Activated naive CD4-positive, alpha-beta T cell treated with anti-CD3 and anti-CD28 coated beads, Interleukin-2, amount 50 U/mL, for 72 hours (primary cell): ENCODE results near the gene ARHGAP18. TPM values are rescaled to one million over a fixed set of nuclear protein-coding genes. Genes with fewer than 3 reads are reported as not detected.
"Not testable (repeated sequence)": the region's sequence is repeated elsewhere in the genome, so short reads cannot be mapped to it uniquely, and the experiment has no call there.

Experiments
- ATAC-seq, 2 donors: fragments of 150-1000 bp; cut with Tn5 transposase; 2 replicates each; pipeline ENCODE4 v1.10.0; 2021; ENCODE audit warnings: mild to moderate bottlenecking in 2 of 2, moderate library complexity in 2 of 2
- DNase-seq, 2 donors: peaks; one replicate each; pipeline ENCODE4 v3.0.0; 2021 to 2022; ENCODE audit warnings: low spot score in 2 of 2
- H3K27ac Mint-ChIP-seq, 2 donors: one replicate each; pipeline ENCODE4 v1.8.0; 2022; ENCODE audit warnings: mild to moderate bottlenecking in 2 of 2, mixed read lengths in 2 of 2
- H3K36me3 Mint-ChIP-seq, 2 donors: one replicate each; pipeline ENCODE4 v1.8.0; 2022; ENCODE audit warnings: mixed read lengths in 2 of 2
- H3K9me3 Mint-ChIP-seq, 2 donors: one replicate each; pipeline ENCODE4 v1.8.0; 2022; ENCODE audit warnings: mixed read lengths in 2 of 2
- total RNA-seq, 2 donors: library from RNA; stranded (reverse); gene quantifications; one replicate each; pipeline ENCODE4 v1.2.3, GENCODE V29; 2022

Gene ARHGAP18
- total RNA-seq, 2 donors from 2014 or later = 7.7 to 8.7 TPM

GRCh38 chr6:129575378-129576118 lies 134.4 kb downstream of the ARHGAP18 start:
- Mint-ChIP-seq H3K36me3 (peaks cover 9 to 11% of the 10 kb centered on the region in 2 donors), H3K27ac (no peak overlapping the region), H3K9me3 (peaks cover 7 to 11% of the 10 kb centered on the region in 2 donors)
- no peak for ATAC-seq
- no peak for DNase-seq

DNA sequence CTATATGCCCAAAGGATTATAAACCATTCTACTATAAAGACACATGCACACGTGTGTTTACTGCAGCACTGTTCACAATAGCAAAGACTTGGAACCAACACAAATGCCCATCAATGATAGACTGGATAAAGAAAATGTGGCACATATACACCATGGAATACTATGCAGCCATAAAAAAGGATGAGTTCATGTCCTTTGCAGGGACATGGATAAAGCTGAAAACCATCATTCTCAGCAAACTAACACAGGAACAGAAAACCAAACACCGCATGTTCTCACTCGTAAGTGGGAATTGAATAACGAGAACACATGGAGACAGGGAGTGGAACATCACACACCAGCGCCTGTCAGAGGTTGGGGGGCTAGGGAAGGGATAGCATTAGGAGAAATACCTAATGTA lies 135.4 kb downstream of the ARHGAP18 start:
- ATAC-seq, DNase-seq, H3K27ac Mint-ChIP-seq: not testable (repeated sequence)
- H3K9me3 Mint-ChIP-seq = peaks cover 11 to 13% of the 10 kb centered on the region in 2 donors
- H3K36me3 Mint-ChIP-seq = peaks cover 17 to 18% of the 10 kb centered on the region in 2 donors

GRCh38 chr6:129570929-129571328 lies 139.0 kb downstream of the ARHGAP18 start:
- H3K9me3 Mint-ChIP-seq = peaks cover 11 to 13% of the 10 kb centered on the region in 2 donors
- not testable (repeated sequence) for H3K27ac Mint-ChIP-seq, DNase-seq, ATAC-seq
- H3K36me3 Mint-ChIP-seq = peaks cover 17 to 20% of the 10 kb centered on the region in 2 donors

DNA sequence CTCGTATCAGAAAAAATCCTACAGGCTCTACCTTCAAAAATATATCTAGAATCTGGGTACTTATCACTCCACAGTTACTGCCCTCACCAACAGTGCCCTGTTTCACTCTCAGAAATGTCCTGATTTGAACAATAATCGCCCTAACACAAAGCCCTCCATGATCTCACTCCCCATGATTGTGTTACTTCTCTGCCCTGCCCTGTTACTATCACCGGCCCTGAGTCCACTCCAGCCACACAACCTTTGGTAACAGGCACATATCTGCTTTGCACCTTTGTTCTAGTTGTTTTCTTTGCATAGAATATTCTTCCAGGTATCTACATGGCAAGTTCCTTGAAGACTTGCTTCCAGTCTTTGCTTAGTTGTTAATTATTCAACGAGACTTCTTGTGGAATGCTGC lies 142.0 kb downstream of the ARHGAP18 start:
- peaks cover 13 to 20% of the 10 kb centered on the region in 2 donors for H3K36me3 Mint-ChIP-seq
- no peak for ATAC-seq
- DNase-seq = no peak
- no peak overlapping the region for H3K27ac Mint-ChIP-seq
- peaks cover 11 to 13% of the 10 kb centered on the region in 2 donors for H3K9me3 Mint-ChIP-seq

GRCh38 chr6:129567374-129567773 lies 142.6 kb downstream of the ARHGAP18 start:
- H3K27ac Mint-ChIP-seq = no peak overlapping the region
- DNase-seq (peak in 1 of 2 donors; percentile 51), ATAC-seq (peak; percentile 39 to 49)
- H3K9me3 Mint-ChIP-seq = peaks cover 11 to 13% of the 10 kb centered on the region in 2 donors
- peaks cover 13 to 20% of the 10 kb centered on the region in 2 donors for H3K36me3 Mint-ChIP-seq

DNA sequence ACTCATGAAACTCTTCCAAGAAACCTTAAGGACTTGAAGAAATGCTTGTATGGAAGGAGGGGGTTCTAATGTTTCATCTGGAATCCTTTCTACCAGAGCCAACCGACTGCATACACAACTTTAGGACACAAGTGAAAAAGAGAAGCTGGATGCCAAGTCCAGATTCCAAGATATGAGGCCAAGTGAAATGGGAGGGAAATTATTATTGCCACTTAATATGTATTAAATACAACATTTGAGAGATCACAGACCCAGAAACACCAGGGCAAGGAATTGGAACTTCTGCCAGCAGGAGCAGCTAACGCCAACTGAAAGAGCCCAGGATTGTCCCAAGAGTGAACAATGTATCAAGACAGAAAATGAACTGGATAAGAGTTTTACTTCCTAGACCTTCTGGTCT lies 144.2 kb downstream of the ARHGAP18 start:
- no peak for DNase-seq
- Mint-ChIP-seq H3K36me3 (peaks cover 7 to 12% of the 10 kb centered on the region in 2 donors), H3K9me3 (peaks cover under 1 to 6% of the 10 kb centered on the region in 2 donors), H3K27ac (no peak overlapping the region)
- no peak for ATAC-seq

- peaks cover 0 to 4% of the 10 kb centered on the region in 2 donors for H3K9me3 Mint-ChIP-seq
- DNase-seq (no peak), ATAC-seq (no peak)
- H3K36me3 Mint-ChIP-seq = peaks cover 4 to 9% of the 10 kb centered on the region in 2 donors
- no peak overlapping the region for H3K27ac Mint-ChIP-seq
Observed at GRCh38 chr6:129565366-129565765, 144.6 kb downstream of the ARHGAP18 start.

DNA sequence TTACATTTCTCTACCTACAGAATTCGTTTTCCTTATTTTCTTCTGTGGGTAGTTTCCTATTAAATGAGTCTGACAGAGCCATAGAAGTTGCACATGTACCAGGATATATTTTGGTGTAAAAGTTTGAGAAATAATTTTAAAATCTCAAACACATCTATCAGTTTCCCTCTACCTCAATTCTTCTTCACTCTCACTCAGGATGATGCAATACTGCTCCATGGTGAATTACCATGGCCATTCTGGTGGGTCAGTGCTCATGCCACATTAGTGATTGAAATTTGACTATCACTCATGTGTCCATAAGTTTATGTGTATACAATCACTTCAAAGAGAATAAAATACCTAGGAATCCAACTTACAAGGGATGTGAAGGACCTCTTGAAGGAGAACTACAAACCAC lies 151.7 kb downstream of the ARHGAP18 start:
- Mint-ChIP-seq H3K36me3 (no peaks in the 10 kb centered on the region), H3K27ac (no peak overlapping the region), H3K9me3 (no peaks in the 10 kb centered on the region)
- ATAC-seq (no peak), DNase-seq (no peak)

GRCh38 chr6:129555206-129555832 lies 154.7 kb downstream of the ARHGAP18 start:
- H3K36me3 Mint-ChIP-seq = no peaks in the 10 kb centered on the region
- no peaks in the 10 kb centered on the region for H3K9me3 Mint-ChIP-seq

DNA sequence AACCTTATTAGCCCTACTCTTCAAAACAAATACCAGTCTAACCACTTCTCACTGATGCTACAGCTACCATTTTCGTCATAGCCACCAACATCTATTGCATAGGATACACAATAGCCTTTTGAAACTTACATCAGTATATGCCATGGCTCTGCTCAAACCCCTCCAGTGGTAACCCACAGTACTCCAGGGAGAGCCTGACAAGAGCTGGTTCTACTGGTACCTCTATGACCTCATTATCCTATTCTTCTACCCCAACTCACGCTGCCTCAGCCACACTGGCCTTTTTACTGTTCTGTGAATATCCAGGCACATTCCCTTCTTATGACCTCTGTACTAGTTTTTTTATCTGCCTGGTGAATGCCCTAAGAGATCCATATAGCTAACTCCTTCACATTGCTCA lies 157.6 kb downstream of the ARHGAP18 start:
- Mint-ChIP-seq H3K27ac (no peak overlapping the region), H3K36me3 (no peaks in the 10 kb centered on the region), H3K9me3 (no peaks in the 10 kb centered on the region)
- ATAC-seq (no peak), DNase-seq (no peak)

More at GRCh38 chr6:129555206-129555832, 154.7 kb downstream of the ARHGAP18 start:
- H3K27ac Mint-ChIP-seq = no peak overlapping the region
- ATAC-seq (no peak), DNase-seq (no peak)

- Mint-ChIP-seq H3K27ac (no peak overlapping the region), H3K36me3 (no peaks in the 10 kb centered on the region), H3K9me3 (no peaks in the 10 kb centered on the region)
- ATAC-seq = no peak
- DNase-seq = no peak
Observed at GRCh38 chr6:129551486-129551885, 158.5 kb downstream of the ARHGAP18 start.

- no peaks in the 10 kb centered on the region for H3K36me3 Mint-ChIP-seq
- peaks cover 3 to 10% of the 10 kb centered on the region in 2 donors for H3K9me3 Mint-ChIP-seq
- no peak overlapping the region for H3K27ac Mint-ChIP-seq
- no peak for DNase-seq
- ATAC-seq = no peak
Observed at GRCh38 chr6:129546702-129547101, 163.3 kb downstream of the ARHGAP18 start.

- no peaks in the 10 kb centered on the region for H3K36me3 Mint-ChIP-seq
- ATAC-seq (no peak), DNase-seq (no peak)
- H3K9me3 Mint-ChIP-seq = peaks cover 3 to 10% of the 10 kb centered on the region in 2 donors
- no peak overlapping the region for H3K27ac Mint-ChIP-seq
Observed at GRCh38 chr6:129544892-129545612, 164.9 kb downstream of the ARHGAP18 start.

- no peak for DNase-seq
- H3K9me3 Mint-ChIP-seq = peaks cover 3 to 10% of the 10 kb centered on the region in 2 donors
- H3K36me3 Mint-ChIP-seq = no peaks in the 10 kb centered on the region
- no peak overlapping the region for H3K27ac Mint-ChIP-seq
- no peak for ATAC-seq
Observed at GRCh38 chr6:129543981-129544380, 166.0 kb downstream of the ARHGAP18 start.

DNA sequence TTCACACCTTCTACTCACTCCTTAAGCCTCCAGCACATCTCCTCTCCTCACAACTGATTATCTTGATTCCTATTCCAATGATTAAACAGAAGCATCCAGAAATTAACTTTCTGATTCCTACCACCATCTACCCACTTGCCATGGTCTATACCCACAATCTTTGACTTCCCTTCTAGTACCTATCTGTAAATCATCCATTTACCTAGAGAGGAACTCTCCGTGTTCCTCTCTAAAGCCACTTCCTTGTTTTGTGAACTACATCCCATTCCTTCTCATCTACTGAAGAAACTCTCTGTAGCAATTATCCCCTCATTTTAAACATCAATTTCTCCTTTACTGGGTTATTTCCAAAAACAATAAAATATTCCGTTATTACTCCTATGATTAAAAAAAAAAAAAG lies 167.3 kb downstream of the ARHGAP18 start:
- DNase-seq (no peak), ATAC-seq (no peak)
- H3K27ac Mint-ChIP-seq = no peak overlapping the region
- peaks cover 3 to 10% of the 10 kb centered on the region in 2 donors for H3K9me3 Mint-ChIP-seq
- H3K36me3 Mint-ChIP-seq = no peaks in the 10 kb centered on the region

GRCh38 chr6:129539032-129539431 lies 170.9 kb downstream of the ARHGAP18 start:
- no peak for DNase-seq
- no peaks in the 10 kb centered on the region for H3K36me3 Mint-ChIP-seq
- peaks cover 0 to 12% of the 10 kb centered on the region in 2 donors for H3K9me3 Mint-ChIP-seq
- no peak overlapping the region for H3K27ac Mint-ChIP-seq
- no peak for ATAC-seq

- H3K36me3 Mint-ChIP-seq = no peaks in the 10 kb centered on the region
- no peak overlapping the region for H3K27ac Mint-ChIP-seq
- peaks cover 0 to 7% of the 10 kb centered on the region in 2 donors for H3K9me3 Mint-ChIP-seq
- DNase-seq (no peak), ATAC-seq (no peak)
Observed at GRCh38 chr6:129536271-129536670, 173.7 kb downstream of the ARHGAP18 start.
